Measurements from ENCODE around the gene TMEM18.

The TMEM18 gene

GRCh38 chr2:635687-636621 is 41.3 kb downstream of the TMEM18 start:
- TF ChIP-seq L3MBTL2 (conservative IDR thresholded peaks at IDR 0.05) (no peak), FOXA1 (IDR thresholded peaks at IDR 0.05) (no peak), SP1 (IDR thresholded peaks at IDR 0.05) (no peak), FOXM1 (IDR thresholded peaks at IDR 0.05; ENCODE audit: borderline replicate concordance) (no peak), TARDBP (IDR thresholded peaks at IDR 0.05) (no peak), ARNT (IDR thresholded peaks at IDR 0.05) (no peak), LEF1 (IDR thresholded peaks at IDR 0.05; ENCODE audit: borderline replicate concordance) (no peak), NFRKB (IDR thresholded peaks at IDR 0.05) (no peak), HDGF (IDR thresholded peaks at IDR 0.05; ENCODE audit: borderline replicate concordance) (no peak), CTBP1 (IDR thresholded peaks at IDR 0.05; ENCODE audit: borderline replicate concordance) (no peak), BHLHE40 (IDR thresholded peaks at IDR 0.05; ENCODE audit: borderline replicate concordance) (no peak), PKNOX1 (IDR thresholded peaks at IDR 0.05) (no peak), ELF4 (IDR thresholded peaks at IDR 0.05) (no peak), FOXK2 (IDR thresholded peaks at IDR 0.05) (no peak), ZNF384 (IDR thresholded peaks at IDR 0.05) (no peak)
- ChIA-PET POLR2A (no interaction called here), CTCF (interaction anchor here (0.6 kb wide), 2 partner anchors 11 to 362 kb away, joined by 3 read pairs; no protein-coding TSS in a partner anchor)
- DNase-seq (ENCODE audit: extremely low spot score): no peak

- ChIA-PET CTCF (interaction anchor here (1.0 kb wide), 1 partner anchor 11 kb away, joined by 3 read pairs; no protein-coding TSS in a partner anchor), POLR2A (no interaction called here)
- DNase-seq (ENCODE audit: extremely low spot score): no peak
- no peak for TF ChIP-seq SUZ12 (IDR thresholded peaks at IDR 0.05)
- no peak for TF ChIP-seq HDGF (IDR thresholded peaks at IDR 0.05; ENCODE audit: borderline replicate concordance)
- no peak for TF ChIP-seq PKNOX1 (IDR thresholded peaks at IDR 0.05)
- TF ChIP-seq CTBP1 (IDR thresholded peaks at IDR 0.05; ENCODE audit: borderline replicate concordance): no peak
- no peak for TF ChIP-seq TARDBP (IDR thresholded peaks at IDR 0.05)
- TF ChIP-seq FOXM1 (IDR thresholded peaks at IDR 0.05; ENCODE audit: borderline replicate concordance): no peak
- TF ChIP-seq ELF4 (IDR thresholded peaks at IDR 0.05): no peak
- no peak for TF ChIP-seq L3MBTL2 (conservative IDR thresholded peaks at IDR 0.05)
- TF ChIP-seq NFRKB (IDR thresholded peaks at IDR 0.05): no peak
- TF ChIP-seq ARNT (IDR thresholded peaks at IDR 0.05): no peak
- TF ChIP-seq FOXA1 (IDR thresholded peaks at IDR 0.05): no peak
- TF ChIP-seq ZNF384 (IDR thresholded peaks at IDR 0.05): no peak
- TF ChIP-seq BHLHE40 (IDR thresholded peaks at IDR 0.05; ENCODE audit: borderline replicate concordance): no peak
- TF ChIP-seq LEF1 (IDR thresholded peaks at IDR 0.05; ENCODE audit: borderline replicate concordance): no peak
- TF ChIP-seq SP1 (IDR thresholded peaks at IDR 0.05): no peak
Observed at GRCh38 chr2:634636-635388, 42.4 kb downstream of the TMEM18 start.

- CTCF ChIA-PET: interaction anchor here (1.0 kb wide), 1 partner anchor 10 kb away, joined by 3 read pairs; no protein-coding TSS in a partner anchor
- no peak for TF ChIP-seq CTBP1 (IDR thresholded peaks at IDR 0.05; ENCODE audit: borderline replicate concordance)
- TF ChIP-seq FOXK2 (IDR thresholded peaks at IDR 0.05): no peak
Observed at GRCh38 chr2:634041-634440, 43.2 kb downstream of the TMEM18 start.

GRCh38 chr2:633371-633770 is 43.8 kb downstream of the TMEM18 start:
- TF ChIP-seq L3MBTL2 (conservative IDR thresholded peaks at IDR 0.05) (no peak), PKNOX1 (IDR thresholded peaks at IDR 0.05) (no peak)
- ChIA-PET CTCF (no interaction called here), POLR2A (no interaction called here)
- no peak for DNase-seq (ENCODE audit: extremely low spot score)

More at GRCh38 chr2:634041-634440, 43.2 kb downstream of the TMEM18 start:
- DNase-seq (ENCODE audit: extremely low spot score): no peak
- POLR2A ChIA-PET: no interaction called here

GRCh38 chr2:632471-632870 is 44.7 kb downstream of the TMEM18 start:
- DNase-seq (ENCODE audit: extremely low spot score): no peak
- no peak for TF ChIP-seq CTBP1 (IDR thresholded peaks at IDR 0.05; ENCODE audit: borderline replicate concordance)
- TF ChIP-seq PKNOX1 (IDR thresholded peaks at IDR 0.05): no peak
- no peak for TF ChIP-seq ZNF384 (IDR thresholded peaks at IDR 0.05)
- TF ChIP-seq FOXM1 (IDR thresholded peaks at IDR 0.05; ENCODE audit: borderline replicate concordance): no peak
- no peak for TF ChIP-seq TARDBP (IDR thresholded peaks at IDR 0.05)
- TF ChIP-seq ELF4 (IDR thresholded peaks at IDR 0.05): no peak
- TF ChIP-seq FOXA1 (IDR thresholded peaks at IDR 0.05): no peak
- no peak for TF ChIP-seq BHLHE40 (IDR thresholded peaks at IDR 0.05; ENCODE audit: borderline replicate concordance)
- no peak for TF ChIP-seq FOXK2 (IDR thresholded peaks at IDR 0.05)
- no peak for TF ChIP-seq ARNT (IDR thresholded peaks at IDR 0.05)
- TF ChIP-seq SUZ12 (IDR thresholded peaks at IDR 0.05): no peak
- no peak for TF ChIP-seq L3MBTL2 (conservative IDR thresholded peaks at IDR 0.05)
- TF ChIP-seq NFRKB (IDR thresholded peaks at IDR 0.05): no peak
- no peak for TF ChIP-seq SP1 (IDR thresholded peaks at IDR 0.05)
- ChIA-PET POLR2A (no interaction called here), CTCF (no interaction called here)
